HPDE6-E6E7 (cell line): ENCODE measurements around the gene ABCD3.

ENCODE experiments used
- DNase-seq: peaks from one replicate; pipeline ENCODE4 v3.0.0; 2011; ENCODE audit warnings: missing footprints; ENCODE audit errors: extremely low spot score

Gene ABCD3

GRCh38 chr1:94526152-94526980 lies 108.2 kb downstream of the ABCD3 start:
- DNase-seq, result no peak

GRCh38 chr1:94527447-94528031 lies 109.3 kb downstream of the ABCD3 start:
- DNase-seq, result peak; percentile 55

DNA sequence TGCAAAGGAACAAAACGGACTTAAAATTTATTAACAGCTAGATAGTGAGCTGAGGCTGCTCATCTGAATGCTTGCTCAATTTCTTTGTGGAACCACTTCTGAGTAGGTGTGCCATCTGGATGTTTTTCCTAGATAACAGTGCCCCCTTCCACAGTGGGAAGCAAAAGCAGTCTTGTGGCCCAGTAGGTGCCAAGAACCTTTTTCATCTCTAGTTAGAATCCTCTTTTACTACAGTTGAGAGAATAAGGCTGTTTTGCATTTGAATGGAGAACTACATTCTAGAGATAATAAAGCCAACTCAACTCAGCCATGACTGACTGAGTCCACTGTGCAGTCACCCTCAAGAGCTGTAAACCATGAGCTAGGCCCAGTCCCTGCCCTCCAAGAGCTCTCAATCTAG lies 110.1 kb downstream of the ABCD3 start:
- DNase-seq, result no peak

- no peak for DNase-seq
These were observed 110.6 kb downstream of the ABCD3 start for GRCh38 chr1:94528826-94529225.

- no peak for DNase-seq
These were observed 111.2 kb downstream of the ABCD3 start for GRCh38 chr1:94529416-94529815.

DNA sequence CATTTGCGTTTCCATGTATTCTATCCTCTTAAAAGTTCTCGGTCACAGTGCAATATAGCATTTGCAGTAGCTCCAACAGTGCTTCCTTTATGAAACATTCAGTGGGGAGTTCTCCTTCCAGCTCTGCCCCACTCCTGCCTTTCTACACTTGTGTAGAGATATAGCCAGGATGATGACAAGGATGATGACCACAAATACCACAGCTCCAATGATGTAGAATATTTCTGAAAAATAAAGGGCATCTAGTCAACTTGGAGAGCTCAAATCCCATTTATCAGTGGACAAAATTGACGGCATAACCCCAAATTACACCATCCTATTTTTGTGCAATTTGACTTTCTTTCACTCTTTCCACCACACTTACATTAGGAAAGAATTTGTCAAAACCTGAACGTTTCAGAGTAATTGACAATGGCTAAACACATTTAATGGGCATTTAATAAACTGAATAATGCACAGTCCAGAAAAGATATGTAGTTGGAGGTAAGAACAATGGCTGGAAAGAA lies 112.2 kb downstream of the ABCD3 start:
- DNase-seq, result no peak

GRCh38 chr1:94531664-94532063 lies 113.5 kb downstream of the ABCD3 start:
- no peak for DNase-seq

- DNase-seq, result no peak
These were observed 113.9 kb downstream of the ABCD3 start for GRCh38 chr1:94532077-94532476.

DNA sequence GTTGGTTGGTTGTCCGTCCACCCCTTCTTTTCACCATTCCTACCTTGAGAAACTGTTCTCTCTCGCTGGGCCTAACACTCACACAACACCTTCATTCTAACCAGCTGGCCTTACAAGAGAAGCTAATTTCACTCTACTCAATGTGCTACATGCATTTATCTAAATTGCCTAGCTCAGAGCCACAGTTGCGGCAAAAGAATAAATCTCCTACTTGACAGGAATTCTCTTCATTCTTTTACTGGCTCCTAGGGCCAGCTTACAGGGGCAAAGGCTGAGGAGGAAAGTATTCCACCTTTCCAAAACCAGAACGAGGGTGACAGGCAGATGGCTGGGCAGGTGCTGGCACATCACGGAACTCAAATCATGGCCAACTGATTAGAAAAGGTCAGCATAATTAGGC lies 116.9 kb downstream of the ABCD3 start:
- no peak for DNase-seq

GRCh38 chr1:94535879-94536278 lies 117.7 kb downstream of the ABCD3 start:
- no peak for DNase-seq

GRCh38 chr1:94537254-94537653 lies 119.1 kb downstream of the ABCD3 start:
- DNase-seq, result no peak

DNA sequence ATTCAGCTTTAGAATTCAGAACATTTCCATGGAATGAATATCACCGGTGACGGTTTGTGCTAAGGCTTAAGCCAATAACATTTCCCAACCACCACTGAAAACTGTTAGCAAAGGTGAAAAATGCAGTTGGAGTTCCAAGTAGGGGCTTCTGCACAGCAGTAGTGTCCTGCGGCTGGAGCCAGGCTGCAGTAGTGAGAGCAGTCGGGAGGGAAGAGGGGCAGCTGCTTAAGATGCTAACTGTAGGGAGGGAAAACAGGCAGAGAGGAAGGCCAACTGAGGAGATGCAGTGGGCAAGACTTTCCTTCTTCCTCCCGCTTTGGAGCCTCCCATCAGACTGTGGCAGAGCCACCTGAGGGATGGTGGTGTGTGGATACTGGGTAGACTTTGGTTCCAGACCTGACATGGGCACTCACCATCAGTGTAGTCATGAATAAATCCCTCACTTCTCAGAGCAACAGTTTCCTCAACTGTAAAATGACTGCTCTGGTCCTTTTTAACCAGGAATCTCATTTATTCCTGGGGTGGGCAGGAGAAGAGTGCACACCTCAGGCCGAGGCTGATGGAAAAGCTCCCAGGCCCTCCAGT lies 120.1 kb downstream of the ABCD3 start:
- DNase-seq, result no peak

DNA sequence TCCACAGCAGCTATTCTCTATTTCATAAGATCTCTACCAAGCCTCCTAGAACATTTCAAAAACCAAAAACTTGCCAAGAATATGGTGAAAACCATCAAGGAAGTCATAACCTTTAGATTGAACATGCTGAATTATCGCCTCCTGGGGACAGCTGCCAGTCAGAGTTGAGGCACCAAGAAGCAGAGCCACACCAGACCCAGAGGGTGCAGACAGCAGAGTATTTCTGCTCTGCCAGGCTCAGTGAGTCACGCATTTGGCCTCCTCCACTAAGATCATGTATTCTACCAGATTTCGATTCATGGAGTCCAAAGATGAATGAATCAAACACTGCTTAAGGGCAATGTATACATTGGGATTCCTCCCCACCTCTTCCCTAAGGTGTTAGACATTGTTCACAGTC lies 121.3 kb downstream of the ABCD3 start:
- no peak for DNase-seq

DNA sequence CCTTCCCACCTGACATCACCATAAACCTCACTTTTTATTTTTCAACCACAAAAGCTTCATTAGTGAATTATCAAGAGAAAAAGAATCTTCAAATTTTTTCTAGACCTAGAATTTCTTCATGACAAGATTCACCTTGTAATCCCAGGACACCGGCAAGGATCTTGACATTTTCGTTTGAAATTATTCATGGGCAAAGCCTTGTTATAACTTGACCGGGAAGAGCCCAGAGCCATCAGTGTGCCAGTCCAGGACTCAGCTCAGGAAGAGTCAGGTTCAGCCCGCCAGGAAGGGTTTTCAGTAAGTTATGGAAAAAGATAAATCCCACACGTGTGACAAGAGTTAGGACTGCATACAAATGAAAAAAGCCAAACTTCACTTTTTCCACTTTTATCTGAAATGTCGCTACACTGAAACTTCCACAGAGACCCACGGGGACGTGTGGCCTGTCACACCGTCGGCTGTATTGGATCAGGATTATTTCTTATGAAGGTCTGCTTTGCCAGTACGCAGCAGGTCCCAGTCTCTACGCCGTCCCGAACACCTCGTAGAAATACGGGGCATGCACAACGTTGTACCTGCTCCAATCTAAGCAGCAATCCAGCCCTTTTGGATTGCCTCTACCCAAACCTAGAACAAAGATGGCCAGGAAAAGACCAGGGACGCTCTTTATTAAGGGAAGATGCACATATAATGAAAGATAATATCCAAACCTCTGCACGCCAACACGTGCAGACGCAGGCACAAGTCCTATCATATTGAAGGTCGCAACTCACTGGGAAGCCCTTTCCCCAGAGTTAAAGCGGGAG lies 122.5 kb downstream of the ABCD3 start:
- no peak for DNase-seq

DNA sequence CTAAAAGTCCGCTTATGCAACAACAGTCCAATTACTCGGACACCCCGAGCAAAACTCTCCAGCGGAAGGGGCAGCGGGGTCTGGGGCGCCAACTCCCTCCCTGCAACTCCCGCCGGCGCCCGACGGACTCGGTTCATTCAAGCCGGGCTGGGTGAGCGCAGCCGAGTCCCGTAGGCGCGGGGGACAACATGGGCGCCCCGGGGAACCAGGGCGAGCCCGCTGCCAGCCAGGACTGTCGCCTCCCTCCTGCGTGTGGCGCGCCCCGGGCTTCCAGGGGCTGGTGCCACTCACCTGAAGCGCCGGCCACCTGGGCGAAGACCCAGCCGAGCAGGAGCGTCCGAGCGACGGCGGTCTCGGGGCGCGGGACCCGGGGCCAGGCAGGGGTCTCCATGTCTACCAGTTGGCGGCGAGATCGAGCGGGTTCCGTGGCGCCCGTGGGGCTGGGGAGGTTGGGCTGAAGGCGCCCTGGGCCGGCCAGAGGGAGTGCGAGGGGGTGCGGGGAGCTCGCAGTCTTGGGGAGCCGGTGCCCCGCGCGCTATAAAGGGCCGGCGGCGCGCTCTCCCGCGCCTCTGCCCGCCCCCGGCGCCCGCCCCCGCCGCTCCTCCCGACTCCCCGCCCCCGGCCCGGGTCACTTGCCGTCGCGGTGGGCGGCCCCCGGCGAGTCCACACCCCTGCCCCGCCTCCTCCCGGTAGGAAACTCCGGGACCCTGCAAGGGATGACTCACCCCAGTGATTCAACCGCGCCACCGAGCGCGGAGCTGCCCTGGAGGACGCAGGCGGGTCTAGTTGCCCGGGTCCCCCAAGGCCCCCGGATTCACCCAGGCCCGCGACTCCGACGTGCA lies 123.3 kb downstream of the ABCD3 start, which contains the start of gene F3:
Gene F3, minus strand, starts transcription at position 514 of the 842 bp plus-strand sequence. Its CDS starts 123 bp downstream, at position 391.
- peak; percentile 79 for DNase-seq

GRCh38 chr1:94542088-94542870 lies 124.1 kb downstream of the ABCD3 start:
- DNase-seq, result no peak

- no peak for DNase-seq
These were observed 124.8 kb downstream of the ABCD3 start for GRCh38 chr1:94543001-94543400.

- no peak for DNase-seq
These were observed 125.9 kb downstream of the ABCD3 start for GRCh38 chr1:94543893-94544635.

- no peak for DNase-seq
These were observed 126.7 kb downstream of the ABCD3 start for GRCh38 chr1:94544706-94545490.
